ENCODE results near the gene MYO1D.
A peak's percentile ranks its signal among the peaks of the same experiment; 100 is the strongest.

Gene MYO1D

DNA sequence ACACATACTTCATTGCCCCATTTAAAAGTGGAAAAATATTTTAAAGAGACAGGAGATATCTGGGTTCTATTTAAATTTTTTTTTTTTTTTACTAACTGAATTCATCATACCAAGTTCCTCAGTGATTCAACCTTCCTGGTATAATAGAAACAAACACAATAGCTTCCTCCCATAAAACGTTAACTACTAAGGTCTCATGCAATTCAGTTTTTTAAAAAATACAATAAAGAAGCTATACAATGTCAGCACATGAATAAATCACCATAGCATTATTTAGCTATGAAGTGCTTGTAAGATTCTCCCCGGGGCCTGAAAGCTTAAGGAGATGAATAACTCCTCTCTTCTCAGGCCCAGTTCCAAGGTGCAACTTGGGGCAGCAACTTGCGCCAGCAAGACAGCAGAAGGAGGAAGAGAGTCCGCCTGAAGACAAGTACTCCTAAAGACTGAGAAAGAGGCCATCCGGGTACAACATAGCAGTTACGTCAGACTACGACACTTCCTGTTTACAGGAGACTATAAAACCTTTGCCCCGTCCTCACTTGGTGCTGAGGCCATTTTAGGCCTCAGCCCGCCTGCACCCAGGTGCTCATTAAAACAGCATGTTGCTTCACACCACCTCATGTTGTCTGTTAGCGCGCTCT lies 81.5 kb downstream of the MYO1D start:
- Mint-ChIP-seq H3K4me3 (no peak overlapping the region), H3K27ac (no peak overlapping the region), H3K4me1 (no peaks in the 10 kb centered on the region), H3K9me3 (no peaks in the 10 kb centered on the region), H3K27me3 (peaks cover 13% of the 10 kb centered on the region)
- no peak for DNase-seq
- ATAC-seq = no peak

- Mint-ChIP-seq H3K9me3 (no peaks in the 10 kb centered on the region), H3K27me3 (peaks cover 12% of the 10 kb centered on the region), H3K4me1 (no peaks in the 10 kb centered on the region), H3K27ac (no peak overlapping the region), H3K4me3 (no peak overlapping the region)
- no peak for DNase-seq
- no peak for ATAC-seq
Measured at GRCh38 chr17:32794533-32795246, 82.2 kb downstream of the MYO1D start.

- H3K27me3 Mint-ChIP-seq = peaks cover 4% of the 10 kb centered on the region
- no peaks in the 10 kb centered on the region for H3K4me1 Mint-ChIP-seq
- no peak for ATAC-seq
- DNase-seq = no peak
- no peak overlapping the region for H3K4me3 Mint-ChIP-seq
- H3K9me3 Mint-ChIP-seq = no peaks in the 10 kb centered on the region
- no peak overlapping the region for H3K27ac Mint-ChIP-seq
Measured at GRCh38 chr17:32793841-32794240, 83.1 kb downstream of the MYO1D start.

DNA sequence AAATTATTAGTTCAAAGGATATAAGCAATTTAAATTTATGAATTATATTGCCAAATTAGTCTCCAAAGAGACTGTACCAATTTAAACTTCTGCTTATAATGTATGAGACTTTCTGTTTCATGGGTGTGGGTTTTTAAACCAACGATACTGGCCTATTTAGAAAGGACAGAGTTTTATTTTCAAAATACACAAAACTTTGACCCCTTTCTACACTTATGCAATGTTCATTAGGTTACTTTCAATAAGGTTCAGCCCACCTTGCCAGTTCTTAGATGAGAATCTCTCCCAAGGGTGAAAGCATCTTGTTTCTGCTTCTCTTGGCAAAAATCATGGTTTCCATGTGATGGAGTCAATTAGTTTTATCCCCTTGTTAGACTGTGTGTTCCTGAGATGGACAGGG lies 84.7 kb downstream of the MYO1D start:
- no peak for ATAC-seq

DNA sequence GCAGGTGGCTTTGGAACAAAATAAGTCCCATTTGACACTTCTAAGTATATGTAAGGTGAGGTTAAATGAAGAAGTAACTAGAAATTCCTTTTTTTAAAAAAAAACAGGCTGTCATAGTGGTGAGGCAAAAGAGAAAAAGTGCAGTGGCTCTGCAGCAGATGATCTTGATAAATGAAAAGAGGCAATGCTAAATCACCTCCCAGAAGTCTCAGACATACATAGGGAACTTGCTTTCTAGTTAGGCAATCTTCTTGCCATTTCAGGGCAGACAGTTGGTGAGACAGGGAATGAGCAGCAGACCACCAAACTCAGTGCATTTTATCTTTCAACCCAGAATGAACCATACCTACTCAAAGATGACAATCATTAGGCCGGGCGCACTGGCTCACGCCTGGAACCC lies 90.8 kb downstream of the MYO1D start:
- H3K27ac Mint-ChIP-seq = no peak overlapping the region
- H3K4me3 Mint-ChIP-seq = no peak overlapping the region
- no peaks in the 10 kb centered on the region for H3K9me3 Mint-ChIP-seq
- ATAC-seq (no peak), DNase-seq (no peak)
- no peaks in the 10 kb centered on the region for H3K4me1 Mint-ChIP-seq
- H3K27me3 Mint-ChIP-seq = no peaks in the 10 kb centered on the region

More for the DNA sequence above, 84.7 kb downstream of the MYO1D start:
- DNase-seq = no peak
- Mint-ChIP-seq H3K4me3 (no peak overlapping the region), H3K27me3 (no peaks in the 10 kb centered on the region), H3K9me3 (no peaks in the 10 kb centered on the region), H3K27ac (no peak overlapping the region), H3K4me1 (no peaks in the 10 kb centered on the region)

DNA sequence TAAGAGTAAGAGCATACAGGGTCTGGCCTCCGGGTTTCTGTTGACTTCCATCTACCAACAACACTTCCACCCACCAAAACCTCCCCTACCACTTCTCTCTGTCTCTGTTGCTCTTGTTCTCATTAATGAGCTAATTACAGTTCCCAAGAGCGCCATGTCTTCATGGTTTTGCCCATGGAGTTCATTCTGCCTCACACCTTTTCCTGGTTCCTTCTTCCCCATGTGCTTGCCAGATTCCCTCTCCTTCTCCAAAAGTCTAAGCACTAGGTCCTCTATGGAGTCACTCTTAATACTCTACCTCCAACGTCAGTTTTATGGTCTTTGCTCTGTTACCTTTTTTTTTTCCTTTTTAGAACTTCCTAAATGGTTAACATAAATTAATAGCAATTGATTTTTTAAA lies 92.8 kb downstream of the MYO1D start:
- Mint-ChIP-seq H3K27ac (no peak overlapping the region), H3K4me3 (no peak overlapping the region), H3K4me1 (no peaks in the 10 kb centered on the region), H3K9me3 (no peaks in the 10 kb centered on the region), H3K27me3 (no peaks in the 10 kb centered on the region)
- no peak for DNase-seq
- ATAC-seq = no peak

DNA sequence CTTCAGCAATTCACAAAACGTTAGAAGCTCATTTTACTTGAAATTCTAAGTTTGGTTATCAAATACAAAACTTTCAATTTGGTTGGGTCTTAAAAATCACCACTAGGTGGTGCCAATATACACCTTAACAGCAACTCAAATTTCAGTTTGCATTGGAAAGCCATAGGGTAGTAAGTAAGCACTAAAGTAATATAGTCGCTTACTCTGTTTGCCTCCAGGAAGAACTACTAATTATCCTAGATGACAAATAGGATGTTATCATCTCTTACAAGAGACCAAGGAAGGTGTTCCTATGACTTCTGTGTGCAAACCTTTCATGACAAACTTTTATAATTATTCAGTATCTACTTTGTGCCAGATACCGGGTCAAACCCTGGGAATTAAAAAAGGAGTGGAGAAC lies 93.3 kb downstream of the MYO1D start:
- ATAC-seq (no peak), DNase-seq (peak in 1 of 2 donors; percentile 3)
- Mint-ChIP-seq H3K4me3 (no peak overlapping the region), H3K4me1 (no peaks in the 10 kb centered on the region), H3K9me3 (no peaks in the 10 kb centered on the region), H3K27me3 (no peaks in the 10 kb centered on the region), H3K27ac (no peak overlapping the region)

DNA sequence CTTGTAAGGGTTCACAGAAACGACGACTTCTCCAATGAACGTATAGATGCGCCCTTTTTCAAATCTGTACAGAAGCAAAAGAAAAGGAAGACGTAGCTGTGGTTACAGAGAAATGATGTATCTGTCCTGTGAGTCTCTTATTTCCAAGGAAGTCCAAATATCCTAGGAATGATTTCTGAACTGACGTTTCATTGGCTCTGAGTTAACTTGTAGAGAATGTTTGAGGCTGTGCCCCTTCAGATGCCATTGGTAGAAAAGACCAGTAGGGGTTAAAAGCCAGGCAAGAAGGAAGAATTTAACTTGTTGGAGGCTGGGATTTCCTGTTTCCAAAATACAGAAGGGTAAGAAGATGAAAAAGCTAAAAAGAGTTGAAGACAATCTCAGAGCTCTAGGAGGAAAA lies 96.2 kb downstream of the MYO1D start:
- Mint-ChIP-seq H3K4me1 (no peaks in the 10 kb centered on the region), H3K4me3 (no peak overlapping the region), H3K27me3 (no peaks in the 10 kb centered on the region), H3K27ac (no peak overlapping the region), H3K9me3 (no peaks in the 10 kb centered on the region)
- ATAC-seq (no peak), DNase-seq (no peak)

GRCh38 chr17:32777922-32778321 lies 99.0 kb downstream of the MYO1D start:
- Mint-ChIP-seq H3K27me3 (no peaks in the 10 kb centered on the region), H3K4me1 (no peaks in the 10 kb centered on the region), H3K27ac (no peak overlapping the region), H3K4me3 (no peak overlapping the region), H3K9me3 (no peaks in the 10 kb centered on the region)
- no peak for DNase-seq
- ATAC-seq = no peak

GRCh38 chr17:32777436-32777835 lies 99.5 kb downstream of the MYO1D start:
- no peak overlapping the region for H3K4me3 Mint-ChIP-seq
- no peak overlapping the region for H3K27ac Mint-ChIP-seq
- ATAC-seq = no peak
- H3K4me1 Mint-ChIP-seq = no peaks in the 10 kb centered on the region
- DNase-seq = no peak
- H3K9me3 Mint-ChIP-seq = no peaks in the 10 kb centered on the region
- no peaks in the 10 kb centered on the region for H3K27me3 Mint-ChIP-seq

DNA sequence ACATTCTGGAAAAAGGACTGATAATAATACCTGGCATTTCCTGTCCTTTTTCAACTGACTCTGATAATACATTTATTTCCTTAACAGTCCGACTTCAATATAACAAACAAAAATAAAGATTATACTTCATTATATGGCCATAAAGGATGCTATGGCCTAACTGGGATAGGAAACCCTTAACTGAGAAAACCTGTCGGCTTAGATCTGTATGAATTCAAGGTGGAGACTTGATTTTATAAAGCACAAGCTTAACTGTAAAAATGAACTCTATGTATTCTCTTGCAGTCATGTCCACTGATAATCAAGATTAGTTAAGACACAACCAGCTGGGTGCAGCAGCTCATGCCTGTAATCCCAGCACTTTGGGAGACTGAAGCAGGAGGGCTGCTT lies 102.2 kb downstream of the MYO1D start:
- no peak for ATAC-seq
- no peak for DNase-seq
- Mint-ChIP-seq H3K4me1 (no peaks in the 10 kb centered on the region), H3K27ac (no peak overlapping the region), H3K27me3 (no peaks in the 10 kb centered on the region), H3K9me3 (no peaks in the 10 kb centered on the region), H3K4me3 (no peak overlapping the region)

DNA sequence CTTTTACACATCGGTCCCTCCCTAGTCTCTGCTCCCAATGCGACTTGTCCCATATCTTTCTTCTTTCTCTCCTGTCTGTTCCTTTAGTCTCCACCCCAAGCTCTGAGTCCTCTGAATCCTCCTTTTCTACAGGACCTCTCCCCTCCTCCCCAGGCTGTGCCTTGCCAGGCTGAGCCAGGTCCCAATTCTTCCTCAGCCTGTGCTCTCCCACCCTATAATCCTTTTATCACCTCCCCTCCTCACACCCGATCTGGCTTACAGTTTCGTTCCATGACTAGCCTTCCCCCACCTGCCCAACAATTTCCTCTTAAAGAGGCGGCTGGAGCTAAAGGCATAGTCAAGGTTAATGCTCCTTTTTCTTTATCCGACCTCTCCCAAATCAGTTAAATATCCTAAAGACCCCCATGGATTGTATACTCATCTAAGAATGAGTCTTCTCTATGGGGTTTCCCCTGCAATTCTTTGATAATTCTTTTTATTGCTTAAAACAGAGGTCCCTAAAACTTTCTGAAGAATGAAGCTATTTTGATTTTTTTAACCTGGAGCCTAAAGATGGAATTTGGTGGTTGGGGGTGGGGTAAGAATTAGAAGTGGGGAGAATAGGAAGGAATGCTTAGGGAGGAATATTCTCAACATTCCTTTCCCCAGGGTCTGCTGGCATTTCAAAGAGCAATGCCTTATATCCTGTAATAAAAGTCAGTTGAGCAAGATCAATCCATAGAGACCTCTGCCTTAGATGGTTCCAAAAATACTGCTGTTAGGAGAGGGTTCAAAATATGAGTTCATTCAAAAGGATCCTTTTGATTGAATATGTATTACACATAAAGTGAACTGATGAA lies 102.8 kb downstream of the MYO1D start:
- Mint-ChIP-seq H3K27me3 (no peaks in the 10 kb centered on the region), H3K4me1 (no peaks in the 10 kb centered on the region), H3K27ac (peak overlapping the region in 1 of 2 donors; percentile 43), H3K4me3 (no peak overlapping the region), H3K9me3 (no peaks in the 10 kb centered on the region)
- ATAC-seq (no peak), DNase-seq (no peak)

GRCh38 chr17:32772453-32773025 lies 104.4 kb downstream of the MYO1D start:
- Mint-ChIP-seq H3K9me3 (no peaks in the 10 kb centered on the region), H3K27ac (no peak overlapping the region), H3K27me3 (no peaks in the 10 kb centered on the region), H3K4me3 (no peak overlapping the region), H3K4me1 (no peaks in the 10 kb centered on the region)
- no peak for DNase-seq
- ATAC-seq = no peak

DNA sequence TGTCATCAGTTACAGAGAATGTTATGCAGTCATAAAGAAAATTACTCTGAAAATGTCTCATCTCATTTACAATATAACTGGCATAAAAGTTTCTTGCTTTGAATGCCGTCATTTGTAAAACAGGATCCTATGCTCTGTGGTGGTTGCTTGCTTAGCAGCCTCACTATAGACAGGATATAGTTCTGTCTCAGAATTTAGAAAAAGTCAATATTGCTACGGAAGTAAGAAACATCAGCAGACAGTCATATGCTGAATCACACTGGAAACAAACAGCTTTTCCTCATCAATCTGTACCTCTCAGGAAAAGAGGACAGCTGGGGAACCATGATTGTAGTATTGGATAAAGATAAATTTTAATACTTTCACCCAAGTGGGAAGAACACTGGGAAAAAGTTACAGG lies 105.5 kb downstream of the MYO1D start:
- DNase-seq = no peak
- no peaks in the 10 kb centered on the region for H3K27me3 Mint-ChIP-seq
- H3K4me1 Mint-ChIP-seq = no peaks in the 10 kb centered on the region
- no peak overlapping the region for H3K4me3 Mint-ChIP-seq
- no peak overlapping the region for H3K27ac Mint-ChIP-seq
- H3K9me3 Mint-ChIP-seq = no peaks in the 10 kb centered on the region
- no peak for ATAC-seq

DNA sequence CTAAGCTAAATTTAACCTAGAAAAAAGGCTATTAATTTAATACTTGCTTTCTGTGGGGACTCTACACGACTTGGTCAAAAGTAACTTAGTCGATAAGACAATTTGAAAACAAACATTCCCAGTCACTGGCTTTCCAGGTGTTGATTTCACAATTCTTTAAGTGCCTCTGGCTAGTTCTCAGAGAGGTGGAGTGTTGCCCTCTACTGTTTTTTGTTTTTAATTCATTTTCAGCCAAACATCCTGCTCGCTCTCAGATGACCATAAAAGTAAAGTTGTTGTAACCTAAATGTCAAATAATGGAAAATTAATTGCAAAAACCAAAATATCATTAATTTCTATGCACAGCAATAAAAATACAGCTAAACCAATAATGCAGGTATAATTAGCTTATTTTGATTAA lies 107.1 kb downstream of the MYO1D start:
- Mint-ChIP-seq H3K27me3 (no peaks in the 10 kb centered on the region), H3K4me1 (no peaks in the 10 kb centered on the region), H3K27ac (no peak overlapping the region), H3K4me3 (no peak overlapping the region), H3K9me3 (no peaks in the 10 kb centered on the region)
- DNase-seq (no peak), ATAC-seq (no peak)
